Natural killer cell treated with Interleukin-12 subunit alpha and Interleukin-12 subunit beta and Interleukin-15 and Interleukin-18, amount 100 ng/mL, for 72 hours (primary cell): ENCODE results near the gene PSMD2. TPM values are rescaled to one million over a fixed set of nuclear protein-coding genes. Genes with fewer than 3 reads are reported as not detected.

ENCODE experiments used
- ATAC-seq, 2 donors: fragments of 150-1000 bp; cut with Tn5 transposase in 1 of 2; sonication (Bioruptor Pico), chemical (Tn5 transposase) in 1 of 2; 2 replicates each; pipeline ENCODE4 v1.10.0; 2021
- DNase-seq: peaks from one replicate; pipeline ENCODE4 v3.0.0; 2022; ENCODE audit warnings: low spot score
- H3K27ac Mint-ChIP-seq, 2 donors: 1 replicate in 1 of 2; 2 replicates in 1 of 2; pipeline ENCODE4 v1.8.0; 2022; ENCODE audit warnings: mixed read lengths in 2 of 2, mild to moderate bottlenecking in 1 of 2, moderate library complexity in 1 of 2
- H3K27me3 Mint-ChIP-seq, 2 donors: 1 replicate in 1 of 2; 2 replicates in 1 of 2; pipeline ENCODE4 v1.8.0; 2022; ENCODE audit warnings: mixed read lengths in 2 of 2
- H3K36me3 Mint-ChIP-seq: one replicate; pipeline ENCODE4 v1.8.0; 2022; ENCODE audit warnings: mixed read lengths
- H3K4me1 Mint-ChIP-seq, 2 donors: 1 replicate in 1 of 2; 2 replicates in 1 of 2; pipeline ENCODE4 v1.8.0; 2022; ENCODE audit warnings: low read depth in 2 of 2, mixed read lengths in 2 of 2, mild to moderate bottlenecking in 1 of 2
- H3K4me3 Mint-ChIP-seq: one replicate; pipeline ENCODE4 v1.8.0; 2022; ENCODE audit warnings: mixed read lengths
- H3K9me3 Mint-ChIP-seq: 2 replicates; pipeline ENCODE4 v1.8.0; 2022; ENCODE audit warnings: mixed read lengths
- total RNA-seq, 2 donors: library from RNA; stranded (reverse); gene quantifications; one replicate each; pipeline ENCODE4 v1.2.3, GENCODE V29; 2022

PSMD2 gene
- total RNA-seq, 2 donors from 2014 or later: 285 to 328 TPM

GRCh38 chr3:184344579-184345316 lies 45.7 kb downstream of the PSMD2 start:
- no peaks in the 10 kb centered on the region for H3K27me3 Mint-ChIP-seq
- H3K27ac Mint-ChIP-seq: no peak overlapping the region
- no peaks in the 10 kb centered on the region for H3K36me3 Mint-ChIP-seq
- H3K4me1 Mint-ChIP-seq: peaks cover 7 to 8% of the 10 kb centered on the region in 2 donors
- no peak overlapping the region for H3K4me3 Mint-ChIP-seq
- no peak for DNase-seq
- no peak for ATAC-seq
- no peaks in the 10 kb centered on the region for H3K9me3 Mint-ChIP-seq

DNA sequence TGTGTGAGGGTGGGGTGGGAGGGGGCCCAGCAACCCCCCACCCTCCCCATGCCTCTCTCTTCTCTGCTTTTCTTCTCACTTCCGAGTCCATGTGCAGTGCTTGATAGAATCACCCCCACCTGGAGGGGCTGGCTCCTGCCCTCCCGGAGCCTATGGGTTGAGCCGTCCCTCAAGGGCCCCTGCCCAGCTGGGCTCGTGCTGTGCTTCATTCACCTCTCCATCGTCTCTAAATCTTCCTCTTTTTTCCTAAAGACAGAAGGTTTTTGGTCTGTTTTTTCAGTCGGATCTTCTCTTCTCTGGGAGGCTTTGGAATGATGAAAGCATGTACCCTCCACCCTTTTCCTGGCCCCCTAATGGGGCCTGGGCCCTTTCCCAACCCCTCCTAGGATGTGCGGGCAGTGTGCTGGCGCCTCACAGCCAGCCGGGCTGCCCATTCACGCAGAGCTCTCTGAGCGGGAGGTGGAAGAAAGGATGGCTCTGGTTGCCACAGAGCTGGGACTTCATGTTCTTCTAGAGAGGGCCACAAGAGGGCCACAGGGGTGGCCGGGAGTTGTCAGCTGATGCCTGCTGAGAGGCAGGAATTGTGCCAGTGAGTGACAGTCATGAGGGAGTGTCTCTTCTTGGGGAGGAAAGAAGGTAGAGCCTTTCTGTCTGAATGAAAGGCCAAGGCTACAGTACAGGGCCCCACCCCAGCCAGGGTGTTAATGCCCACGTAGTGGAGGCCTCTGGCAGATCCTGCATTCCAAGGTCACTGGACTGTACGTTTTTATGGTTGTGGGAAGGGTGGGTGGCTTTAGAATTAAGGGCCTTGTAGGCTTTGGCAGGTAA lies 46.5 kb downstream of the PSMD2 start:
- no peak overlapping the region for H3K4me3 Mint-ChIP-seq
- no peaks in the 10 kb centered on the region for H3K27me3 Mint-ChIP-seq
- H3K4me1 Mint-ChIP-seq: peaks cover 7% of the 10 kb centered on the region in 2 donors
- H3K9me3 Mint-ChIP-seq: no peaks in the 10 kb centered on the region
- H3K27ac Mint-ChIP-seq: no peak overlapping the region
- no peak for DNase-seq
- peak in 1 of 2 donors; percentile 41 for ATAC-seq
- H3K36me3 Mint-ChIP-seq: no peaks in the 10 kb centered on the region

- DNase-seq (no peak), ATAC-seq (no peak)
- Mint-ChIP-seq H3K27me3 (no peaks in the 10 kb centered on the region), H3K27ac (no peak overlapping the region), H3K9me3 (no peaks in the 10 kb centered on the region), H3K4me3 (no peak overlapping the region), H3K36me3 (no peaks in the 10 kb centered on the region), H3K4me1 (peaks cover 0 to 5% of the 10 kb centered on the region in 2 donors)
These were observed 47.6 kb downstream of the PSMD2 start for GRCh38 chr3:184346480-184347190.

- Mint-ChIP-seq H3K9me3 (no peaks in the 10 kb centered on the region), H3K4me3 (no peak overlapping the region), H3K36me3 (no peaks in the 10 kb centered on the region), H3K4me1 (peaks cover 0 to 8% of the 10 kb centered on the region in 2 donors), H3K27ac (no peak overlapping the region), H3K27me3 (no peaks in the 10 kb centered on the region)
- DNase-seq (no peak), ATAC-seq (no peak)
These were observed 48.4 kb downstream of the PSMD2 start for GRCh38 chr3:184347321-184348056.

DNA sequence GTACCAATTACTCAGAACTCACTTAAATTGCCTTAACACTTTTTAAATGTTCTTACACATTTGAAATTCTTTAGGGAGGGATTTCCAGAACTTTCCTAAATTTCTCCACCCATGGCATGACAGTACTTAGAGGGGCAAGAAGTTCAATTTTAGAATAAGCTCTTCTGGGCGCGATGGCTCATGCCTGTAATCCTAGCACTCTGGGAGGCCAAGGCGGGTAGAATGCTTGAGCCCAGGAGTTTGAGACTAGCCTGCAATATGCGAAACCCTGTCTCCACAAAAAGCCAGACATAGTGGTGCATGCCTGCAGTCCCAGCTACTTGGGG lies 49.0 kb downstream of the PSMD2 start:
- ATAC-seq (no peak), DNase-seq (no peak)
- Mint-ChIP-seq H3K36me3 (no peaks in the 10 kb centered on the region), H3K27me3 (no peaks in the 10 kb centered on the region), H3K4me1 (peaks cover 0 to 8% of the 10 kb centered on the region in 2 donors), H3K9me3 (no peaks in the 10 kb centered on the region), H3K4me3 (no peak overlapping the region), H3K27ac (no peak overlapping the region)

- peaks cover 0 to 12% of the 10 kb centered on the region in 2 donors for H3K4me1 Mint-ChIP-seq
- H3K27me3 Mint-ChIP-seq: no peaks in the 10 kb centered on the region
- no peak overlapping the region for H3K27ac Mint-ChIP-seq
- no peak overlapping the region for H3K4me3 Mint-ChIP-seq
- DNase-seq: no peak
- H3K9me3 Mint-ChIP-seq: no peaks in the 10 kb centered on the region
- H3K36me3 Mint-ChIP-seq: no peaks in the 10 kb centered on the region
- ATAC-seq: no peak
These were observed 50.8 kb downstream of the PSMD2 start for GRCh38 chr3:184349563-184350470.

- H3K27me3 Mint-ChIP-seq: no peaks in the 10 kb centered on the region
- no peaks in the 10 kb centered on the region for H3K9me3 Mint-ChIP-seq
- DNase-seq (no peak), ATAC-seq (no peak)
- H3K27ac Mint-ChIP-seq: no peak overlapping the region
- no peak overlapping the region for H3K4me3 Mint-ChIP-seq
- H3K4me1 Mint-ChIP-seq: peaks cover 0 to 12% of the 10 kb centered on the region in 2 donors
- H3K36me3 Mint-ChIP-seq: no peaks in the 10 kb centered on the region
These were observed 51.6 kb downstream of the PSMD2 start for GRCh38 chr3:184350618-184351017.

GRCh38 chr3:184351511-184352148 lies 52.6 kb downstream of the PSMD2 start:
- no peak overlapping the region for H3K4me3 Mint-ChIP-seq
- no peaks in the 10 kb centered on the region for H3K36me3 Mint-ChIP-seq
- peak overlapping the region in 1 of 2 donors; percentile 36 for H3K27ac Mint-ChIP-seq
- H3K4me1 Mint-ChIP-seq: peaks cover 0 to 12% of the 10 kb centered on the region in 2 donors
- ATAC-seq (no peak), DNase-seq (no peak)
- H3K27me3 Mint-ChIP-seq: no peaks in the 10 kb centered on the region
- no peaks in the 10 kb centered on the region for H3K9me3 Mint-ChIP-seq

DNA sequence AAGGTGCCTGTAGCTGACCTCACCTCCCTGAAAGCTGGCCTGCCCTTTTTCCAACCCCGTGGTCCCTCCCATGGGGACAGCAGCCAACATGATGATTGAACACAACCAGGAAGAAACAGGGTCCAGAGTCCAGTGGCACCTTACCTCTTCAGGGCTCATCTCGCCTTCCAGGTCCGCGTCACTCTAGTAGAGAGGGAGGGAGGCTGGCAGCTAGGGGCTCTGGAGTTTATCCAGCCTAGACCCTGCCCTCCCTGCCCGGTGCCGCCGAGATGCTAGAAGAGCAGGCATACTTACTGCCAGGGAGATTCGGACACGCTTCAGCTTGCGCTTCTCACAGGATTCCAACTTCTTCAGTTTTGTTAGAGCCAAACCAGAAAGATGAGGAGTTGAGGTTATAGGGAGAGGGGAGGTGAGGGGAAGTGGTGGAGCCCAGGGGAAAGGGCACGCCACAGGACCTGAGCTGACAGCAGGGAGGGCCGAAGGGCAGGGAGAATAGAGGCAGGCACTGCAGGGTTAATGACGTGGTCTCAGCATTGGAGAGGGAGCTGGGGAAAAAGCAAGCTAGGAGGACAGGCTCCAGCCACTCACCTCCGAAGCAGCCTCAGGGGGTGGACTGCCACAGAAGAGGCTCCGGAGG lies 53.2 kb downstream of the PSMD2 start:
- no peak overlapping the region for H3K27ac Mint-ChIP-seq
- no peaks in the 10 kb centered on the region for H3K27me3 Mint-ChIP-seq
- H3K36me3 Mint-ChIP-seq: no peaks in the 10 kb centered on the region

DNA sequence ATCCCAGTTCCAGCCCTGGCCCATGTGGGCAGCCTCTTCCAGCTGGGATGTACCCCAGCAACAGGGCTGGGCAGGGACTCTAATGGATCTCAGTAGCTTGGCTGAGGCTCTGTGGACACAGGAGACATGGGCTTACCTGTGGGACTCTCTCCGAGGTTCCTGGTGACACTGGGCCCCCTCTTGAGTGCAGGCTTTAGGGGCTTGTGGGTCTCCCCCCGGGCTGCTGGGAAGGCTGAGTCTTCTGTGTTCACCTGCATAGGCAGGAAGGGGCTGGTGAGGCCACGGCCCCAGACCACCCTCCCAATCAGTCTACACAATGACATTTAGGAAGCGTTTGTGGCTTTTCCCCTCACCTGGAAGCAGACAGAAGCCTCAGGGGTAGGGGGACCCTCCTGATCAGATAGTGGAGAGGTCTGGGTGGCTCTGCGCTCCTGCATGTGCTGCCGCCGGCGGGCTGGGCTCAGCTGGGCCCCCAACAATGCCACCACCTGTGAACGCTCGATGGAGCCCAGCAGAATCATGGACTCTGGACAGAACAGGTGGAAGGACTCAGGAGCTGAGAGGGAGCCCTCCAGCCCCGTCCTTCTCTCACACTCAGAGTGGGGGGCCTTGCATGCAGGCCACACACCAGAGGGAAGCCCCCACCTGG lies 54.0 kb downstream of the PSMD2 start:
- Mint-ChIP-seq H3K4me3 (no peak overlapping the region), H3K9me3 (no peaks in the 10 kb centered on the region), H3K4me1 (peaks cover 0 to 8% of the 10 kb centered on the region in 2 donors), H3K27me3 (no peaks in the 10 kb centered on the region), H3K36me3 (no peaks in the 10 kb centered on the region), H3K27ac (no peak overlapping the region)
- ATAC-seq (no peak), DNase-seq (no peak)

More for the DNA sequence above, 53.2 kb downstream of the PSMD2 start:
- peaks cover 0 to 12% of the 10 kb centered on the region in 2 donors for H3K4me1 Mint-ChIP-seq
- H3K4me3 Mint-ChIP-seq: no peak overlapping the region
- ATAC-seq (no peak), DNase-seq (no peak)
- H3K9me3 Mint-ChIP-seq: no peaks in the 10 kb centered on the region

GRCh38 chr3:184353546-184353941 lies 54.5 kb downstream of the PSMD2 start:
- DNase-seq (no peak), ATAC-seq (no peak)
- no peaks in the 10 kb centered on the region for H3K27me3 Mint-ChIP-seq
- H3K9me3 Mint-ChIP-seq: no peaks in the 10 kb centered on the region
- peaks cover 0 to 8% of the 10 kb centered on the region in 2 donors for H3K4me1 Mint-ChIP-seq
- peak overlapping the region; percentile 38 for H3K4me3 Mint-ChIP-seq
- no peaks in the 10 kb centered on the region for H3K36me3 Mint-ChIP-seq
- H3K27ac Mint-ChIP-seq: peak overlapping the region in 1 of 2 donors; percentile 76
